Tibial nerve (tissue), 3 donors: Measurements from ENCODE around the gene SSR4.

Experiments
- CTCF ChIP-seq, 5 experiments: fragments of 200-600 bp in 3 of 5; fragments of 450-650 bp in 2 of 5; sonication (generic) in 3 of 5; IDR thresholded peaks; one replicate each; pipeline ENCODE4 v1.5.1; 2016 to 2019; ENCODE audit warnings: antibody characterized with exemption in 5 of 5, mild to moderate bottlenecking in 3 of 5, moderate library complexity in 2 of 5
- POLR2A ChIP-seq, 2 donors: fragments of 450-650 bp; IDR thresholded peaks; one replicate each; pipeline ENCODE4 v1.6.1; 2017; ENCODE audit warnings: antibody characterized with exemption in 2 of 2, mild to moderate bottlenecking in 2 of 2, moderate library complexity in 2 of 2

DNA sequence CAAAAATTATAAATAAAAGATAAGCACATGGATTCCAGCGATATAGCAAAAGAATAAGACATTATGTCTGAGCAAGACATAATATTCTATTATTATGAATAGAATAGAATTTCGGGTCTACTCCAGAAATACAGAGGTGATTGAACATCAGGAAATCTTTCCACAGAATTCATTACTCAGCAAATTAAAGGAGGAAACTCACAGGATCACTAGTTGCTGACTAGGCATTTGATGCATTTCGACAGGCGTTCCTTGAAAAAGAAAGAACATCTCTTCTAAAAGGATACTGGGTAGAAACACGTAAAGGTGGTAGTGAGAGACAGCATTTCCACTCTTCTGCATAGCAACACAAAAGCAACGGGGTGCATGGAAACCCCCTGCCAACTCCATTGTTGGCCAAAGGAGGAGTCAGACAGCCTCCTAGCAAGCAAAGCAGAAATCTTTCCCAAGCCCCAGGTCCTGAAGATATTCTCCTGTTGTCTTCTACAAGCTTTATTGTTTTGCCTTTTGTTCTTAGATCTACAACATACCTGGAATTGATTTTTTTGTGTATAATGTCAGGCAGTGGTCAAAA lies 50.1 kb downstream of the SSR4 start:
- no peak for TF ChIP-seq CTCF (IDR thresholded peaks at IDR 0.05)
- no peak for TF ChIP-seq POLR2A (IDR thresholded peaks at IDR 0.05)
